WI38 (cell line): Measurements from ENCODE around the gene NEBL.

Experiments
- H3K4me3 ChIP-seq: 2 replicates; pipeline ENCODE4 v1.5.1; 2011; ENCODE audit warnings: low read depth, mild to moderate bottlenecking, control low read depth, low read length
- TF ChIP-seq, protein P1 (sequence below): IDR thresholded peaks from 2 replicates; pipeline ENCODE4 v1.5.1; 2012; ENCODE audit warnings: low read depth, mild to moderate bottlenecking, control low read depth, low read length

The NEBL gene

DNA sequence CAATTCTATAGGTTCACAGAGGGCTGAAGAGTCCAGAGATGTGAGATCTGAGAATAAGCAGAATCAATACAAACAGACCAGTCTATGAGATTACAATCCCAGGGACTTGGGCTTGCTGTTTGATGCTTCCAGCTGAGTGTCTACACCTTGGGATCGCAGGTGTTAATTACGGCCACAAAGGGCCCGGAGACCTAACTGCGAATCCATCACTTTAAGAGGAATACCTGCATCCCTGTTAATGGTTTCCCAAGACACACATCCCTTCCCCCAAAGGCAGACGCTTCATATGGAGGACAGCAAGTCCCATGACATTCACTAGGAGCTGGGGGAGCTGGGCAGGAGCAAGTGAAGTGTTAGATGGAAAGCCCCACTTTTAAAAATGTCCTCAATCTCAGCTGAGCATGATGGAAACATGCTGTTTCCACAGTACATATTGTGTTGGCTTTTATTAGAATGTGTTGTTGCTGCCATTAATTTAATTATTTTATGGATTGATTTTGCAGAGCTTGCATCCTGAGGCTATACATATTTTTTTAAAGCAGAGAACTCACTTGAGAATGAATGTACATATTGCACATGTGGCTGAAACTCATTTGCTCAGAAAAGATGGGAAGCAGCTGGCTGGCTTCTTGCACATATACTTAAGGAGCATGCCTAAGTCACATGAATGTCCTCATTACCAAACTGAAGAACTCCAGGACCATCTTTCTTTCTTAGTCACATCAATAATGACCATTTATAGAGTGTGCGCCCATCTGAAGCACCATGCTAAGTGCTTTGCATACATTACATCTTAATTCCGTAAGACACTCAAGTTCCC is 151.3 kb downstream of the NEBL start:
- TF ChIP-seq, protein P1, sequence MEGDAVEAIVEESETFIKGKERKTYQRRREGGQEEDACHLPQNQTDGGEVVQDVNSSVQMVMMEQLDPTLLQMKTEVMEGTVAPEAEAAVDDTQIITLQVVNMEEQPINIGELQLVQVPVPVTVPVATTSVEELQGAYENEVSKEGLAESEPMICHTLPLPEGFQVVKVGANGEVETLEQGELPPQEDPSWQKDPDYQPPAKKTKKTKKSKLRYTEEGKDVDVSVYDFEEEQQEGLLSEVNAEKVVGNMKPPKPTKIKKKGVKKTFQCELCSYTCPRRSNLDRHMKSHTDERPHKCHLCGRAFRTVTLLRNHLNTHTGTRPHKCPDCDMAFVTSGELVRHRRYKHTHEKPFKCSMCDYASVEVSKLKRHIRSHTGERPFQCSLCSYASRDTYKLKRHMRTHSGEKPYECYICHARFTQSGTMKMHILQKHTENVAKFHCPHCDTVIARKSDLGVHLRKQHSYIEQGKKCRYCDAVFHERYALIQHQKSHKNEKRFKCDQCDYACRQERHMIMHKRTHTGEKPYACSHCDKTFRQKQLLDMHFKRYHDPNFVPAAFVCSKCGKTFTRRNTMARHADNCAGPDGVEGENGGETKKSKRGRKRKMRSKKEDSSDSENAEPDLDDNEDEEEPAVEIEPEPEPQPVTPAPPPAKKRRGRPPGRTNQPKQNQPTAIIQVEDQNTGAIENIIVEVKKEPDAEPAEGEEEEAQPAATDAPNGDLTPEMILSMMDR, result no peak
- H3K4me3 ChIP-seq, result no peak overlapping the region

GRCh38 chr10:20744821-20745220 is 152.3 kb downstream of the NEBL start:
- TF ChIP-seq, protein P1, result no peak
- H3K4me3 ChIP-seq, result no peak overlapping the region

DNA sequence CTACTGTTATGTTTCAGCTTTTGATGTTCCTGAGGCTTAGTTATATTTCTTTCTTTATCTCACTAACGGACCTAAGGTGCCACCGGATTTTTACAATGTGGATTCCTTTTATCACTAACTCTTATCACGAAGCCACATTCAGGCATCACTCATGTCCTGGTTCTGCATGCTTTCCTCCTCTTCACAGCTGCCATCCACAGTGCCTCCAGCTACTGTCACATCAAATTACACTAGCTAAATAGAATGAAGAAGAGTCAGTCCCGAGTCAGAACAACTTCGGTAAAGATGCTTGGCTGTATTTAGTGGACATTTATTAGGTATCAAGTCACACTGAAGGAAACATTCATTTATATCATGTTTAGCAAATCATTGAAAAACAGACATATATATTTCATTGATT is 153.2 kb downstream of the NEBL start:
- H3K4me3 ChIP-seq, result no peak overlapping the region
- TF ChIP-seq, protein P1, result no peak

- TF ChIP-seq, protein P1, result no peak
- H3K4me3 ChIP-seq, result no peak overlapping the region
Measured at GRCh38 chr10:20742737-20743541, 154.2 kb downstream of the NEBL start.

DNA sequence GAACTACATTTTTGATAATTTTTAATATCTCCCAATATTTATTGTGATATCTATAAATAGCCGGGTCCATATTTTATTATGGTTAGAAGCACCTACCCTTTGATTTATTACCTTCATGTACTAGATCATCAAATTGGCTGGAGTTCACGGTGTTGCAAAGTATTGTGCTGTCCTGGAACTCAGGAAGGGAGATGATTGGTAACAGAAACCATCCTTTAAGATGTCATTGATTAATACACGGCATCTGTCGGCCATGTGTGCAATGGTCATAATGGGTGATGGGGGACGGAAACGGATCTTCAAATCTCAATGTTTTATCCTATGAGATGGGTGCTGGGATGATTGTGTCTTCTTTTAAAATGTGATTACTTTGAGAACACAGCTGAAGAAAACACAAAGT is 157.0 kb downstream of the NEBL start:
- H3K4me3 ChIP-seq, result no peak overlapping the region
- TF ChIP-seq, protein P1, result no peak

GRCh38 chr10:20737107-20737506 is 160.0 kb downstream of the NEBL start:
- no peak overlapping the region for H3K4me3 ChIP-seq
- TF ChIP-seq, protein P1, result no peak
